ENCODE measurements around the gene PRPF38A.

DNA sequence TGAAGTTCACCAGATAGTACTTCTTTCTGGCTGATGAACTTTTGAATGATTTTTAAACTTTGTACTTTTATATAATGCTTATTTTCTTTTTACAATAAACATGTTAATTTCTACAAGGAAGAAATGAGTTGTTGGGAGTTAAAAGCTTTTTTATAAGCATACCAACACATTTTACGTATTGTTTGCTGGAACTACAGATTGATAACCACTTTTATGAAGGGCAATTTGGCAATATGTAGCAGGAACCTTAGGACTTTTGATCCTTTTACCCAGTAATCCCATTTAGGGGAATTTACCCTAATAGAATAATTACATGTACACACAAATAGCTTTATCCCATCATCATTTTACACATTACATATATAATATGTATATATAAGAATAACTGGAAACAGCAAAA lies 16.3 kb downstream of the PRPF38A start:
- TF ChIP-seq, protein P1, sequence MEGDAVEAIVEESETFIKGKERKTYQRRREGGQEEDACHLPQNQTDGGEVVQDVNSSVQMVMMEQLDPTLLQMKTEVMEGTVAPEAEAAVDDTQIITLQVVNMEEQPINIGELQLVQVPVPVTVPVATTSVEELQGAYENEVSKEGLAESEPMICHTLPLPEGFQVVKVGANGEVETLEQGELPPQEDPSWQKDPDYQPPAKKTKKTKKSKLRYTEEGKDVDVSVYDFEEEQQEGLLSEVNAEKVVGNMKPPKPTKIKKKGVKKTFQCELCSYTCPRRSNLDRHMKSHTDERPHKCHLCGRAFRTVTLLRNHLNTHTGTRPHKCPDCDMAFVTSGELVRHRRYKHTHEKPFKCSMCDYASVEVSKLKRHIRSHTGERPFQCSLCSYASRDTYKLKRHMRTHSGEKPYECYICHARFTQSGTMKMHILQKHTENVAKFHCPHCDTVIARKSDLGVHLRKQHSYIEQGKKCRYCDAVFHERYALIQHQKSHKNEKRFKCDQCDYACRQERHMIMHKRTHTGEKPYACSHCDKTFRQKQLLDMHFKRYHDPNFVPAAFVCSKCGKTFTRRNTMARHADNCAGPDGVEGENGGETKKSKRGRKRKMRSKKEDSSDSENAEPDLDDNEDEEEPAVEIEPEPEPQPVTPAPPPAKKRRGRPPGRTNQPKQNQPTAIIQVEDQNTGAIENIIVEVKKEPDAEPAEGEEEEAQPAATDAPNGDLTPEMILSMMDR (IDR thresholded peaks at IDR 0.05; ENCODE audit: low read depth, low read length, poor library complexity, severe bottlenecking) = no peak
- no peak for TF ChIP-seq EZH2phosphoT487 (IDR thresholded peaks at IDR 0.05; ENCODE audit: borderline replicate concordance, low read length)
